Measurements from ENCODE around the gene CEMIP2.

- TF ChIP-seq CTCF (IDR thresholded peaks at IDR 0.05) (no peak), POLR2A (IDR thresholded peaks at IDR 0.05) (no peak)
Measured at GRCh38 chr9:71755869-71756268, 12.4 kb downstream of the CEMIP2 start.
